Measurements from ENCODE around the gene MAGI2.

Gene MAGI2

DNA sequence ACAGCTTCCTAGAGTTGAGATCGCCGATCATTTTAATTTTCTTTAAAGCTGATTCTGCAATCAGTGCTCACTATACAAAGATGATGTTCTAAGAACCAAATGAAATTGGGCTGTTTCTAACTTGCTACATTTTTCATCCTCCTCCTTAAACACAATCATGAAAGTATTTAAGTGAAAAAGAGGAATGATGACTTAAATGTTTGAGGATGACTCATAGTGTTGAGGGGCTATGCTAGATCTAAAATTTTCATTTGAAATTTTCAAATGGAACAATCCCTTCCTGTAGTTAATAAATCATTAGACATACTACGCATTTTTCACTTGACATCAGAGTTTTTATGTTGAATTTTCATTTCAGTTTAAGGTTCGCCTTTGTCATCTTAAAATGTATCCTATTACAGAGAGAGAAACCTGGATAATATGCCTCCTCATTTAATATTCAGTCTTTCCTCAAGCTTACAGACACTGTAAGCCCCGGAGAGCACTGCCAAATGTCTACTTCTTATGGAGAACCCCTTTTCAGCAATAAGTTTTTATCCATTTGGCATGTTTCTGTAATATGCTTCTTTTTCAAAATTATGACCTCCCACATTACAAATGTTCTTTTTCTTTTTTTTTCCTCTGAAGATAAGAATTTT lies 499.6 kb downstream of the MAGI2 start:
- no peaks in the 10 kb centered on the region for H3K4me1 Mint-ChIP-seq
- no peak overlapping the region for H3K4me3 Mint-ChIP-seq
- no peaks in the 10 kb centered on the region for H3K27me3 Mint-ChIP-seq
- DNase-seq (ENCODE audit: low spot score in 2 of 2) (no peak), ATAC-seq (replicated peaks; ENCODE audit: extremely low read depth, poor library complexity, severe bottlenecking) (no peak)
- peaks cover 27% of the 10 kb centered on the region for H3K9me3 Mint-ChIP-seq
- H3K36me3 Mint-ChIP-seq (ENCODE audit: insufficient read depth): no peaks in the 10 kb centered on the region
- no peak overlapping the region for H3K27ac Mint-ChIP-seq (ENCODE audit: low read depth)

DNA sequence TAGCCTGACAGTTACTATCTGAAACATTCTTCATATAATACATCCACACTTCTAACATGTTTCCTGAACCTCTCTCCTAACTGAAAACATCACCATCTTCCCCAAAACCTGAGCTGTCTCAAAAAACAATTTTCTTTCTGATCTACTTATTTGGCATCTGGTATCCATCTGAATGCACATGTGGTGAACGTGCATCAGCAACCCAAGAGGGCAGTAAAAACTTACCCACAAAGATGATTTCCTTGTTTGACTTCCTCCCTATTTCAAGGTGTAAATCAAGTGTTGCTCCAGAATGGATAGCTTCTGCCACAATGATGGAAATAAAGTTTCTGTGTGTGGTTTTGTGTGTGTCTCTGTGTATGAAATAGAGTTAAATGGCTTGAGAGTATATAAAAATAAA lies 500.4 kb downstream of the MAGI2 start:
- H3K4me1 Mint-ChIP-seq: no peaks in the 10 kb centered on the region
- peaks cover 25% of the 10 kb centered on the region for H3K9me3 Mint-ChIP-seq
- H3K27me3 Mint-ChIP-seq: no peaks in the 10 kb centered on the region
- DNase-seq (ENCODE audit: low spot score in 2 of 2): no peak
- no peaks in the 10 kb centered on the region for H3K36me3 Mint-ChIP-seq (ENCODE audit: insufficient read depth)
- no peak for ATAC-seq (replicated peaks; ENCODE audit: extremely low read depth, poor library complexity, severe bottlenecking)
- H3K4me3 Mint-ChIP-seq: no peak overlapping the region
- H3K27ac Mint-ChIP-seq (ENCODE audit: low read depth): no peak overlapping the region

DNA sequence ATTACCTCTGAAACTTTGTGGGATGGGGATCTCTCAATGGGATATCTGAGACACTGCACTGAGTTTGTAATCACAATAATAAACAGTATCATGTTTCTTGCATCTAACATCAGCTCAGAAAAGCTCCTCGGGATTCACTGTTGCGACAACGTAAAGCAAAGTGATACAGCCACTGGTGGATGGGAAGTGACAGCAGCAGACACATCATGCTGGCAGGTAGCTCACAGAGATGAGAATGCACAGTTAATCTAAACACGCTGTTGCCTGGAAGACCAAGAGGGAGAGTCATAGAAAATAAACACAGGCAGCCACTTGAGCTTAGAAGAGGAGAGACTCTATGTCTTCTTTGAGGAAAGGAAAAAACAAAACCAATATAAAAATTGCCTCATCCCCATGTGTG lies 513.8 kb downstream of the MAGI2 start:
- Mint-ChIP-seq H3K36me3 (ENCODE audit: insufficient read depth) (no peaks in the 10 kb centered on the region), H3K4me3 (no peak overlapping the region), H3K4me1 (no peaks in the 10 kb centered on the region), H3K9me3 (peaks cover 27% of the 10 kb centered on the region), H3K27me3 (no peaks in the 10 kb centered on the region), H3K27ac (ENCODE audit: low read depth) (no peak overlapping the region)
- ATAC-seq (replicated peaks; ENCODE audit: extremely low read depth, poor library complexity, severe bottlenecking): no peak
- no peak for DNase-seq (ENCODE audit: low spot score in 2 of 2)

DNA sequence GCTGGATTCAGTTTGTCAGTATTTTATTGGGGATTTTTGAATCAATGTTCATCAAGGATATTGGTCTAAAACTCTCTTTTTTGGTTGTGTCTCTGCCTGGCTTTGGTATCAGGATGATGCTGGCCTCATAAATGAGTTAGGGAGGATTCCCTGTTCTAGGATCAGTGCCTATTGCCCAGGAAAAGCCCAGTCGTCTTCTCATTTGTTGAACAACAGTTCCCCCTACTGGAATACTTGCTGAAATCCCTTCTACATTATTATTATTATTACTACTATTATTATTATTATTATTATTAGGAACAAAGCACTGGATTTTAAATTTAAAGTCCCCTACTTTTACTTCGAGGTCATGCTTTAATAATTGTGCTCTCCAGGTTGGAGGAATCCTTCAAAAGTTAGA lies 528.9 kb downstream of the MAGI2 start:
- Mint-ChIP-seq H3K9me3 (peaks cover 12% of the 10 kb centered on the region), H3K27ac (ENCODE audit: low read depth) (no peak overlapping the region), H3K4me1 (no peaks in the 10 kb centered on the region), H3K4me3 (no peak overlapping the region), H3K27me3 (no peaks in the 10 kb centered on the region), H3K36me3 (ENCODE audit: insufficient read depth) (no peaks in the 10 kb centered on the region)
- ATAC-seq (replicated peaks; ENCODE audit: extremely low read depth, poor library complexity, severe bottlenecking) (no peak), DNase-seq (ENCODE audit: low spot score in 2 of 2) (no peak)

DNA sequence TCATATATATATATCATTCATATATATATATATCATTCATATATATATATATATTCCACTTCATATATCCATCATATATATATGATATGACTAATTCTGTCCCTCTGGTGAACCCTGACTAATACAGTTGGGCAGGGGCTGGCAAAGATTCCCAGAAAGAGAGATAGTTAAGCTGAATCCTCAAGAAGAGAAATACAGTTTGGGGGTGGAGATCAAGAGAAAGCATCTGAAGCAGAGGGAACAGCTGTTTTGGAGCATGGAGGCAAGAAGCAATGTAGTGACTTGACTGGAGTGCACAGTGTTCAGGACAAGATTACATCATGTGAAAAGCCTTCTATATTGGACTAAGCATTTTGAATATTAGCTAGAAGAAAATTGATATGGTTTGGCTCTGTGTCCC lies 540.7 kb downstream of the MAGI2 start:
- Mint-ChIP-seq H3K4me1 (no peaks in the 10 kb centered on the region), H3K27me3 (no peaks in the 10 kb centered on the region), H3K4me3 (no peak overlapping the region), H3K9me3 (peaks cover 15% of the 10 kb centered on the region), H3K27ac (ENCODE audit: low read depth) (no peak overlapping the region), H3K36me3 (ENCODE audit: insufficient read depth) (no peaks in the 10 kb centered on the region)
- no peak for DNase-seq (ENCODE audit: low spot score in 2 of 2)
- ATAC-seq (replicated peaks; ENCODE audit: extremely low read depth, poor library complexity, severe bottlenecking): no peak

DNA sequence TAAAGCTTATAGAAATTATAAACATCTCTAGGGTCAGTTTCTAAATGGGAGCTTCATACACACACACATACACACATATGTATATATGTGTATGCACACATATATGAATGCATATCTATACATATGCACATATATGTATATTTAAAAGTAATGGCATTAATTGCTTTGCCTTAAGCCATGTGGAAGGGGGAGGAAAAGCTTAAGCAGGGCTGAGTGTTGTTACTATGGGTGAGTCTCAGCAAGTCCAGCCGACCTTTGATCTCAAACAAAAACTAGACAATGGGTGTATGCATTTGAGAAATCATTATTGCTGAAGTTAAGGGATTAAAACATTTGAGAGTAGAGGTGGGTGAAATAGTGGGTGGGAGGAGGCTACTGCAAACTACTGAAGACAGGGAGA lies 546.7 kb downstream of the MAGI2 start:
- no peak for ATAC-seq (replicated peaks; ENCODE audit: extremely low read depth, poor library complexity, severe bottlenecking)
- Mint-ChIP-seq H3K9me3 (peaks cover 18% of the 10 kb centered on the region), H3K4me3 (no peak overlapping the region), H3K36me3 (ENCODE audit: insufficient read depth) (no peaks in the 10 kb centered on the region), H3K27me3 (no peaks in the 10 kb centered on the region), H3K4me1 (no peaks in the 10 kb centered on the region), H3K27ac (ENCODE audit: low read depth) (no peak overlapping the region)
- DNase-seq (ENCODE audit: low spot score in 2 of 2): no peak

DNA sequence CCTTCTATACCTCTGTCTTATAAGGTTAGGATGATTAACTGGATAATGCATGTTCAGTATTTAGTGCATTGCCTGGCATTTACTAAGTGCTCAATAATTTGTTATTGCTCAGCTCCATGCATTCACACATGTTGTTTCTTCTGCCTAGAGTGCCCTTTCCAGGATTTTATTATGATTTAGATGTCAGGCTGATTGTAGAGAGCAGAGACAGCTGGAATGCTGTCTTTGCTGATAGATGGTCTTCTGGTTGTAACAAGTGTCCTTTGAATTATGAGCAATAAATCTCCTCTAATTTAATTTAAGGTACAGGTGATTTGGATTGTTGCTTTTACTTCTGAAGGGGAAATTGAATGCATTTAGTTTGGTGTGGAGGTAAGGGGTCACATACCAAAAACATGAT lies 548.0 kb downstream of the MAGI2 start:
- H3K27me3 Mint-ChIP-seq: no peaks in the 10 kb centered on the region
- ATAC-seq (replicated peaks; ENCODE audit: extremely low read depth, poor library complexity, severe bottlenecking) (no peak), DNase-seq (ENCODE audit: low spot score in 2 of 2) (no peak)
- H3K4me3 Mint-ChIP-seq: no peak overlapping the region
- no peak overlapping the region for H3K27ac Mint-ChIP-seq (ENCODE audit: low read depth)
- peaks cover 20% of the 10 kb centered on the region for H3K9me3 Mint-ChIP-seq
- no peaks in the 10 kb centered on the region for H3K36me3 Mint-ChIP-seq (ENCODE audit: insufficient read depth)
- H3K4me1 Mint-ChIP-seq: no peaks in the 10 kb centered on the region

DNA sequence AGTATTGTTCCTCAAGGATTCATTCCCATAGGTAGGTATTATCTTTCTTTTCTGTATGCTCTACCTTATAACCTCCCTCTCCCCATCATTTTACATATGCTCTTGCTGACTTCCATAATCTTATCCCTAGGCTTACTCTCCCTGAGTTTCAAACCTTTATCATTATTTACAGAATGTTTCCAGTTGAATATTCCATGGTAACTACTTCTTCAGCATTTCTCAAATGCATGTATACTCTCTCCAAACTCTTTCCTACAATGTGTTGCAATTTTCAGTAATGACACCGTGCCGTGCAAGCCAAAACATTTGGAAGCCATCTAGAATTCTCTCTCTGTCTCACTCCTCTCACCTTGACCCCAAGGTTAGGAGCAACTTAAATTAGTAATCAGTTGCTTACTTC lies 548.5 kb downstream of the MAGI2 start:
- Mint-ChIP-seq H3K27me3 (no peaks in the 10 kb centered on the region), H3K27ac (ENCODE audit: low read depth) (no peak overlapping the region), H3K4me3 (no peak overlapping the region), H3K9me3 (peaks cover 25% of the 10 kb centered on the region), H3K36me3 (ENCODE audit: insufficient read depth) (no peaks in the 10 kb centered on the region), H3K4me1 (no peaks in the 10 kb centered on the region)
- DNase-seq (ENCODE audit: low spot score in 2 of 2) (no peak), ATAC-seq (replicated peaks; ENCODE audit: extremely low read depth, poor library complexity, severe bottlenecking) (no peak)

DNA sequence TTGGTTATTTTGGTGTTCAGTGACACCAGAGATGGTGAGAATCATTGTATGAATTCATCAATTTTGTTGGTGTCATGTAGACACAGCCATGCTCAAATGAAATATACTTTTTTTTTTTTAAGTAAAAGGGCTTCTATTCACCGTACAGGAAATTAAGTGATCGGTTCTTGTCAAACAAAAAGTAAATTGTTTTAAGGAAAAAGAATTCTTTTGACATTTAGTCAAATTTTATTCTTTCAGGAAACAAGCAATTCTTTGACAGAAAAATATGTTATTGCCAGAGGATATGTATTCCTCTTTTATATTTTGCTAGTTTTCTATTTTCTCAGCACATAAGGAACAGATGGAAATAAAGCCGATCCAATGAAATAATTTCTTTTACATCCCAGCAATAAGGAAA lies 551.9 kb downstream of the MAGI2 start:
- Mint-ChIP-seq H3K36me3 (ENCODE audit: insufficient read depth) (no peaks in the 10 kb centered on the region), H3K4me1 (no peaks in the 10 kb centered on the region)
- ATAC-seq (replicated peaks; ENCODE audit: extremely low read depth, poor library complexity, severe bottlenecking): no peak

DNA sequence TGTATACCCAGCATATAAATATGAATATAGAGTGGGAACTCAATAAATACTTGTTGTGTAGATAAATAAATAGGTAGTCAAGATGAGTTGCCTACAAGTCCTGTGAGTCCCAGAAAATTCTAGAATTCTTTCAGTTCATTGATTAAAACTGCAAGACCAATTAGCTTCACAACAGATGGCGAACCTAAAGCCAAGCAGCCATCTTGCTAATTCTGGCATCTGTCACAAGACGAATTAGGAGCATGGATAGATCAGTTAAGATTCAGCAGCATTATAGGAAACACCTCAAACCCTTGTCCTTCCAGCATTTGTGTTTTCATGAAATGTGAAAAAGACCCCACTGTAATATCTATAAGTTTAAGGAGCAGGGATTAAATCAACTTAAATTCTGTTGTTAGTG lies 552.7 kb downstream of the MAGI2 start:
- Mint-ChIP-seq H3K27me3 (no peaks in the 10 kb centered on the region), H3K4me3 (no peak overlapping the region), H3K4me1 (no peaks in the 10 kb centered on the region), H3K9me3 (peaks cover 15% of the 10 kb centered on the region), H3K36me3 (ENCODE audit: insufficient read depth) (no peaks in the 10 kb centered on the region), H3K27ac (ENCODE audit: low read depth) (no peak overlapping the region)
- ATAC-seq (replicated peaks; ENCODE audit: extremely low read depth, poor library complexity, severe bottlenecking) (no peak), DNase-seq (ENCODE audit: low spot score in 2 of 2) (no peak)

More for the DNA sequence above, 551.9 kb downstream of the MAGI2 start:
- no peak overlapping the region for H3K27ac Mint-ChIP-seq (ENCODE audit: low read depth)
- H3K27me3 Mint-ChIP-seq: no peaks in the 10 kb centered on the region
- no peak overlapping the region for H3K4me3 Mint-ChIP-seq
- peaks cover 20% of the 10 kb centered on the region for H3K9me3 Mint-ChIP-seq
- DNase-seq (ENCODE audit: low spot score in 2 of 2): no peak

DNA sequence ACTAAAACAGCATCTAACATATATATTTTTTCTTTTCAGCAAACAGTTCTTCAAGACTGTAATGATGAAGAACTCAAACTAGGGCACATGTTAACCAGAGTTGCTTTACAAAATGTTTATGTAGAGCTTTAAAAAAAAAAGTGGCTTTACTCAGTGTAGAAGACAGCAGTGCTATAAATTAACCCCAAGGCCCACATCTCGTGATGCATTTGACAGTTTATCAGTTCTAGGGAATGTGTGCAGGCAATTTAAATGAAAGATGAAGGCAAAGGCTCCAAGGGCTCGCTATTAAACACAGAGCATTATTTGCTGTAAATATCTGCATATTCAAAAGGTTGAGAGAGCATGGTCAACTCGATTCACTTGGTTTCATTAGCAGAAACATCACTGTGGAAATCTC lies 558.1 kb downstream of the MAGI2 start:
- no peaks in the 10 kb centered on the region for H3K36me3 Mint-ChIP-seq (ENCODE audit: insufficient read depth)
- H3K4me1 Mint-ChIP-seq: no peaks in the 10 kb centered on the region

DNA sequence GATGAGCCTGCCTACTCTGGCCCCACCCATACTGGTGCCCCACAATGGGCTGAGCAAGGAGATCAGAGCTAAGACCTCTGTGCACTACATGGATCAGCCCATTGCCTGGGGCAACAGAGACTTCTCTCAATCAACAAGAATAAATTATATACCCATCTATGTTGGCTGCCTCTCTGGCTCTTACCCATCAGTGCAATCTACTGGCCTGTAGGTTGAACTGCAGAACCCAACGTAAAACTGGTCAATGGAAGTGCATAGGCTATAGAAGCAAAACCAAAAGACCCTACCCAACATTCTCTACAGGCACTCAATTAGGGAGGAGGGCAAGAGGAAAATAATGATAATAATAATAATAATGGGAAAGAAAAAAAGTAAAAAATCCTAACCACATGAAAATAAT lies 574.3 kb downstream of the MAGI2 start:
- no peak for ATAC-seq (replicated peaks; ENCODE audit: extremely low read depth, poor library complexity, severe bottlenecking)
- H3K4me1 Mint-ChIP-seq: no peaks in the 10 kb centered on the region
- H3K27ac Mint-ChIP-seq (ENCODE audit: low read depth): no peak overlapping the region
- no peak for DNase-seq (ENCODE audit: low spot score in 2 of 2)
- no peak overlapping the region for H3K4me3 Mint-ChIP-seq
- H3K36me3 Mint-ChIP-seq (ENCODE audit: insufficient read depth): no peaks in the 10 kb centered on the region
- peaks cover 22% of the 10 kb centered on the region for H3K9me3 Mint-ChIP-seq
- H3K27me3 Mint-ChIP-seq: no peaks in the 10 kb centered on the region

More for the DNA sequence above, 558.1 kb downstream of the MAGI2 start:
- DNase-seq (ENCODE audit: low spot score in 2 of 2) (no peak), ATAC-seq (replicated peaks; ENCODE audit: extremely low read depth, poor library complexity, severe bottlenecking) (no peak)
- no peaks in the 10 kb centered on the region for H3K27me3 Mint-ChIP-seq
- peaks cover 10% of the 10 kb centered on the region for H3K9me3 Mint-ChIP-seq
- H3K4me3 Mint-ChIP-seq: no peak overlapping the region
- no peak overlapping the region for H3K27ac Mint-ChIP-seq (ENCODE audit: low read depth)

DNA sequence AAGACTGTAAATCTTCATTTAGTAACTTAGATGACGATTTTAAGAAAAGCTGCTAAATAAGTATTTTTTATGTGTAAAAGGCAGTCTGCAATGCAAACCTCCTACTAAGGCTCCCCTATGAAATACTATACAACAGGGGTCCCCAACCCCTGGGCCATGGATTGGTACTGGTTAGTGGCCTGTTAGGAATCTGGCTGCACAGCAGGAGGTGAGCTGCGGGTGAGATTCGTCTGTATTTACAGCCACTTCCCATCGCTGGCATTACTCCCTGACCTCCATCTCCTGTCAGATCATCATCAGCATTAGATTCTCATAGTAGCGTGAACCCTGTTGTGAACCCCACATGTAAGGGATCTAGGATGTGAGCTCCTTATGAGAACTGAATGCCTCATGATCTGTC lies 580.4 kb downstream of the MAGI2 start:
- no peak overlapping the region for H3K27ac Mint-ChIP-seq (ENCODE audit: low read depth)
- DNase-seq (ENCODE audit: low spot score in 2 of 2) (no peak), ATAC-seq (replicated peaks; ENCODE audit: extremely low read depth, poor library complexity, severe bottlenecking) (no peak)
- no peaks in the 10 kb centered on the region for H3K4me1 Mint-ChIP-seq
- H3K9me3 Mint-ChIP-seq: peaks cover 20% of the 10 kb centered on the region
- H3K4me3 Mint-ChIP-seq: no peak overlapping the region
- no peaks in the 10 kb centered on the region for H3K27me3 Mint-ChIP-seq
- no peaks in the 10 kb centered on the region for H3K36me3 Mint-ChIP-seq (ENCODE audit: insufficient read depth)

DNA sequence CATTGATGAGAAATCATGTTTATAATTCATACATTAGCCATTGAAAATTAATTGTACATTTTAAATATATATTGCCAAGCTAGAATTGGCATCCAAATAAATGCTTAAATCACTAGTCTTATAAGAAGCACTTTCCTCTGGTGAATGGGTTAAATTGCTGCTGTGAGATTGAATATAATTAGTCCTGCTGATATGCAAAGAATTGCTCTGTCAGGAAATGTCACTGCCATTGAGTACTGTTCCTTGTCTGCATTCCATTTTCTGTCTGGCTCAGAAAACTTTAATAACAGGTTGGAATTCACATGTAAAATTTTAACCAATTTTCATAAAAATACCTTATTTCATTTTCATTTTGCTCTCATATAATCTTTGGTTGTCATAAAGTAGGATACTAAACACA lies 589.1 kb downstream of the MAGI2 start:
- no peak overlapping the region for H3K4me3 Mint-ChIP-seq
- no peaks in the 10 kb centered on the region for H3K27me3 Mint-ChIP-seq
- H3K27ac Mint-ChIP-seq (ENCODE audit: low read depth): no peak overlapping the region
- no peaks in the 10 kb centered on the region for H3K4me1 Mint-ChIP-seq
- DNase-seq (ENCODE audit: low spot score in 2 of 2): no peak
- ATAC-seq (replicated peaks; ENCODE audit: extremely low read depth, poor library complexity, severe bottlenecking): no peak
- no peaks in the 10 kb centered on the region for H3K36me3 Mint-ChIP-seq (ENCODE audit: insufficient read depth)
- peaks cover 32% of the 10 kb centered on the region for H3K9me3 Mint-ChIP-seq

Data from central memory CD8-positive, alpha-beta T cell (primary cell).